HCT116 (cell line): Measurements from ENCODE around the gene C15orf39. TPM values are rescaled to one million over a fixed set of nuclear protein-coding genes. Genes with fewer than 3 reads are reported as not detected.

Source experiments
- ATAC-seq: fragments of 200-7000 bp; cut with Tn5 transposase; 2 replicates; pipeline ENCODE4 v1.9.1; 2020; ENCODE audit warnings: mild to moderate bottlenecking, moderate library complexity
- BruUV-seq: library from RNA; stranded (reverse); fragments of 400-500 nt; replicated peaks from 2 replicates; lab custom pipeline; 2021; lab: Mats Ljungman, UMichigan
- CTCF ChIA-PET: fragments of 300-600 bp; sonication (Branson Sonifier 250); formaldehyde crosslinking; loops from one replicate; lab custom pipeline; 2021; ENCODE audit warnings: antibody characterized with exemption; lab: Charles Lee
- POLR2A ChIA-PET: fragments of 300-600, 350-600 bp; sonication (Branson Sonifier 250); formaldehyde crosslinking; loops from one replicate; lab custom pipeline; 2021; ENCODE audit warnings: antibody characterized with exemption; lab: Charles Lee
- RAD21 ChIA-PET, 2 experiments: fragments of 300-600 bp; sonication (Branson Sonifier 250); formaldehyde crosslinking; loops; one replicate each; lab custom pipeline; 2023; ENCODE audit warnings: low total read pairs in 2 of 2; ENCODE audit not compliant: uncharacterized antibody in 2 of 2, unreplicated experiment in 2 of 2, low non-redundant PET in 1 of 2; lab: Charles Lee
- DNase-seq: peaks from one replicate; pipeline ENCODE4 v3.0.0-alpha.2; 2010; ENCODE audit warnings: low read depth, low spot score
- H2AFZ ChIP-seq: fragments of 200-600 bp; shearing (Covaris generic), sonication (generic); 2 replicates; pipeline ENCODE4 v1.6.1; 2017; ENCODE audit warnings: low read depth, mixed run types, mixed read lengths, antibody characterized with exemption, low read length; ENCODE audit not compliant: poor library complexity, severe bottlenecking
- H3K27ac ChIP-seq: 2 replicates; pipeline ENCODE4 v1.5.1; 2012; ENCODE audit warnings: low read depth, low read length
- H3K27me3 ChIP-seq: fragments of 200-600 bp; sonication (generic); 2 replicates; pipeline ENCODE4 v1.6.1; 2016; ENCODE audit warnings: mixed run types, low read length, mixed read lengths; ENCODE audit not compliant: insufficient read depth
- H3K36me3 ChIP-seq, 2 experiments: fragments of 200-500 bp in 1 of 2; fragments of 200-600 bp in 1 of 2; sonication (Bioruptor generic) in 1 of 2; sonication (generic) in 1 of 2; 2 replicates each; pipeline versions ENCODE4 v1.5.1 to v1.6.1; 2014 to 2016; ENCODE audit warnings: low read length in 2 of 2, inconsistent platforms in 1 of 2, mixed read lengths in 1 of 2, mixed run types in 1 of 2; ENCODE audit not compliant: insufficient read depth in 2 of 2, control insufficient read depth in 1 of 2
- H3K4me1 ChIP-seq, 2 experiments: fragments of 200-600 bp in 1 of 2; sonication (generic) in 1 of 2; 2 replicates each; pipeline versions ENCODE4 v1.5.1 to v1.6.1; 2012 to 2017; ENCODE audit warnings: low read length in 2 of 2, inconsistent platforms in 1 of 2, mild to moderate bottlenecking in 1 of 2, mixed read lengths in 1 of 2, mixed run types in 1 of 2, moderate library complexity in 1 of 2; ENCODE audit not compliant: insufficient read depth in 2 of 2, control insufficient read depth in 1 of 2
- H3K4me2 ChIP-seq: fragments of 200-600 bp; sonication (generic); 2 replicates; pipeline ENCODE4 v1.6.1; 2017; ENCODE audit warnings: mixed run types, low read length, mixed read lengths
- H3K4me3 ChIP-seq, 2 experiments: fragments of 200-600 bp in 1 of 2; sonication (generic) in 1 of 2; replicated peaks in 1 of 2; 2 replicates each; pipeline ENCODE4 v1.5.1; 2011 to 2016; ENCODE audit warnings: low read length in 2 of 2, control low read depth in 1 of 2, low read depth in 1 of 2, mild to moderate bottlenecking in 1 of 2, mixed read lengths in 1 of 2, mixed run types in 1 of 2
- H3K79me2 ChIP-seq: fragments of 200-600 bp; sonication (generic); 2 replicates; pipeline ENCODE4 v1.6.1; 2017; ENCODE audit warnings: mild to moderate bottlenecking, mixed run types, low read length, moderate library complexity, mixed read lengths; ENCODE audit not compliant: insufficient read depth
- H3K9ac ChIP-seq: fragments of 200-600 bp; sonication (generic); 2 replicates; pipeline ENCODE4 v1.6.1; 2016; ENCODE audit warnings: low read length, mixed read lengths
- H3K9me2 ChIP-seq: fragments of 200-600 bp; sonication (generic), shearing (Covaris generic); 2 replicates; pipeline ENCODE4 v1.6.1; 2017; ENCODE audit warnings: mixed run types, mild to moderate bottlenecking, moderate library complexity; ENCODE audit not compliant: insufficient read depth
- H3K9me3 ChIP-seq, 2 experiments: fragments of 200-500 bp in 1 of 2; fragments of 200-600 bp in 1 of 2; sonication (Bioruptor generic) in 1 of 2; sonication (generic) in 1 of 2; 2 replicates each; pipeline ENCODE4 v1.6.1; 2014 to 2017; ENCODE audit warnings: low read length in 2 of 2, mixed read lengths in 2 of 2, inconsistent platforms in 1 of 2, low read depth in 1 of 2, mild to moderate bottlenecking in 1 of 2, mixed run types in 1 of 2, moderate library complexity in 1 of 2; ENCODE audit not compliant: control insufficient read depth in 1 of 2, insufficient read depth in 1 of 2
- H4K20me1 ChIP-seq: fragments of 200-600 bp; sonication (generic), shearing (Covaris generic); 2 replicates; pipeline ENCODE4 v1.6.1; 2017; ENCODE audit warnings: mixed run types, mild to moderate bottlenecking, moderate library complexity; ENCODE audit not compliant: insufficient read depth
- EGR1 ChIP-seq: IDR thresholded peaks from 2 replicates; pipeline ENCODE4 v1.6.1; 2012; ENCODE audit warnings: low read depth
- ELF1 ChIP-seq: IDR thresholded peaks from 2 replicates; pipeline ENCODE4 v1.6.1; 2012; ENCODE audit warnings: low read depth, borderline replicate concordance
- EZH2 ChIP-seq: fragments of 200-600 bp; sonication (generic); IDR thresholded peaks from 2 replicates; pipeline ENCODE4 v1.6.1; 2017; ENCODE audit warnings: antibody characterized with exemption, mixed run types
- EZH2phosphoT487 ChIP-seq: fragments of 200-600 bp; IDR thresholded peaks from 2 replicates; pipeline ENCODE4 v1.6.1; 2018; ENCODE audit warnings: antibody characterized with exemption, borderline replicate concordance
- FOSL1 ChIP-seq: IDR thresholded peaks from 2 replicates; pipeline ENCODE4 v1.6.1; 2012; ENCODE audit warnings: low read depth
- JUND ChIP-seq: IDR thresholded peaks from 2 replicates; pipeline ENCODE4 v1.6.1; 2012
- POLR2A ChIP-seq: IDR thresholded peaks from 2 replicates; pipeline ENCODE4 v1.7.0; 2011; ENCODE audit warnings: borderline replicate concordance; ENCODE audit not compliant: insufficient read depth, insufficient read length; ENCODE audit errors: extremely low read depth
- POLR2AphosphoS5 ChIP-seq: IDR thresholded peaks from 2 replicates; pipeline ENCODE4 v1.6.1; 2011; ENCODE audit warnings: mild to moderate bottlenecking, low read depth, low read length, moderate library complexity
- RAD21 ChIP-seq: IDR thresholded peaks from 2 replicates; pipeline ENCODE4 v1.6.1; 2012; ENCODE audit warnings: low read depth, mild to moderate bottlenecking
- SIN3A ChIP-seq: IDR thresholded peaks from 2 replicates; pipeline ENCODE4 v1.6.1; 2012; ENCODE audit warnings: low read depth
- SP1 ChIP-seq: IDR thresholded peaks from 2 replicates; pipeline ENCODE4 v1.6.1; 2012; ENCODE audit warnings: low read depth
- SRF ChIP-seq: IDR thresholded peaks from 2 replicates; pipeline ENCODE4 v1.6.1; 2012; ENCODE audit warnings: low read depth
- YY1 ChIP-seq: IDR thresholded peaks from 2 replicates; pipeline ENCODE4 v1.6.1; 2011; ENCODE audit warnings: low read length, low read depth, moderate library complexity, mild to moderate bottlenecking; ENCODE audit not compliant: insufficient replicate concordance; ENCODE audit errors: extremely low read depth
- ZFX ChIP-seq: fragments of 450-650 bp; IDR thresholded peaks from 2 replicates; pipeline ENCODE4 v1.6.1; 2017
- ZNF274 ChIP-seq: fragments of 200-500 bp; sonication (Bioruptor generic); IDR thresholded peaks from 2 replicates; pipeline ENCODE4 v1.6.1; 2014; ENCODE audit warnings: mild to moderate bottlenecking, low read depth, low read length, inconsistent platforms
- intact Hi-C: fragments of 100-400 bp; cut with micrococcal nuclease; formaldehyde crosslinking; loops from 2 replicates; pipeline ENCODE4 v1.10.0; 2022
- total RNA-seq: library from RNA; stranded (reverse); gene quantifications from one replicate; pipeline ENCODE4 v1.2.1, GENCODE V29; 2021; ENCODE audit not compliant: unreplicated experiment
- TF ChIP-seq, protein P1 (sequence below), 3 experiments: fragments of 200-600 bp in 1 of 3; sonication (generic) in 1 of 3; IDR thresholded peaks in 2 of 3; conservative IDR thresholded peaks in 1 of 3; 2 replicates each; pipeline ENCODE4 v1.5.1; 2012 to 2017; ENCODE audit warnings: low read depth in 2 of 3, low read length in 2 of 3, antibody characterized with exemption in 1 of 3, borderline replicate concordance in 1 of 3, control low read depth in 1 of 3, mild to moderate bottlenecking in 1 of 3, mixed read lengths in 1 of 3, mixed run types in 1 of 3, moderate library complexity in 1 of 3; ENCODE audit not compliant: insufficient read depth in 1 of 3
- TF ChIP-seq, protein P2 (sequence below): IDR thresholded peaks from 2 replicates; pipeline ENCODE4 v1.6.1; 2012
- TF ChIP-seq, protein P3 (sequence below): IDR thresholded peaks from 2 replicates; pipeline ENCODE4 v1.6.1; 2012; ENCODE audit warnings: low read depth

The C15orf39 gene
- total RNA-seq, 1 experiment from 2014 or later = 29.3 TPM

DNA sequence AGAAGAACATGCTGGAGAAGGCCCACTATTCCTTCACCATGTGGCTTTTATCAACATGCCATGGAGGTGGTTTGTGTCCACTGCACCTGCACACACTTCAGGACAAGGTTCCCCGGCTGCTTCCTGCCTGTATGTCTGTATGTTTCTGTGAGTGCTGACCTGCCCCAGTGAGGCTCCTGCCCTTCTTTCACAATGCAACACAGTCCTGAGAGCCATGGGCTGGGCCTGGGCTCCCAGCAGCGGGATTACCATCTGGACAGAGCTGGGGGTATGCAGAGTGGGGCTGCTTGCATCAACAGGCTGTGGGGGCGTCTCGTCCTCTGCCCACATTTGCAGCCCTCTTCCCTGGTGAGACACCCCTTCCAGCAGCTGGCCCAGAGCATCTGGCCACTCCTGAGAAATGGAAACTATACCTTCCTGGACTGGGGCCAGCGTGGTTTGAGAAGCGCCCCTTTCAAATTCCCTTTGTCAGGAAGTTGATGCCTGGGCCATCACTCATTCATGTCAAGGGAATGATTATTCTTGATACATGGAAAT is 29.3 kb upstream of the C15orf39 start:
- no peak overlapping the region for H3K4me2 ChIP-seq
- DNase-seq (no peak), ATAC-seq (no peak)
- H3K79me2 ChIP-seq = no peaks in the 10 kb centered on the region
- intact Hi-C loops = no loop called here
- no peak overlapping the region for H3K9ac ChIP-seq
- H3K27me3 ChIP-seq = no peaks in the 10 kb centered on the region
- H2AFZ ChIP-seq = no peak overlapping the region
- ChIA-PET RAD21 (no interaction called here), POLR2A (no interaction called here), CTCF (no interaction called here)
- no peaks in the 10 kb centered on the region for H3K9me2 ChIP-seq
- no peaks in the 10 kb centered on the region for H4K20me1 ChIP-seq
- no TSS peak for BruUV-seq
- peaks cover 6 to 24% of the 10 kb centered on the region in 2 experiments for H3K4me1 ChIP-seq
- H3K9me3 ChIP-seq = no peaks in the 10 kb centered on the region
- H3K27ac ChIP-seq = no peak overlapping the region
- H3K36me3 ChIP-seq = no peaks in the 10 kb centered on the region
- no peak for TF ChIP-seq ELF1
- H3K4me3 ChIP-seq = no peak overlapping the region

DNA sequence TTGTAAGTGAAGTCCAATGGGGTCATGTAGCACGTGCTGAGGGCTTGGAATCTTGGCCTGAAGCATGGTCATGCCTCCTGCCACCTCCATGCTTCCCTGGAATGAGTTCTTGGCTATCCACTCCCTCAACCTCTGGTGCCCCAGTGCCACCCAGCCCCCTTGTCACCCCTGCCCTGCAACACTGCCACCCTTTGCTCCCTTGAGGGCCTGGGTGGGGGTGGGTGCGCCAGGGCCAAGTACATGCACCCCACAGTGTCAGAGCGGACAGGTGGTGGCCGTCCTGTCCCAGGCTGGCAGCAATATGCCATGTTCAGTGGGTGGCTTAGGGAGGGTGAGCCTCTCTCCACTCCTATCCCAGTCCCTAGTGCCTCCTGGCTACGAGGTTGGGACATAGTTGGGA is 27.6 kb upstream of the C15orf39 start:
- CTCF ChIA-PET = no interaction called here
- POLR2A ChIA-PET = no interaction called here
- no TSS peak for BruUV-seq
- no peaks in the 10 kb centered on the region for H3K79me2 ChIP-seq
- peaks cover 6 to 17% of the 10 kb centered on the region in 2 experiments for H3K4me1 ChIP-seq
- intact Hi-C loops = no loop called here
- H3K27ac ChIP-seq = no peak overlapping the region
- DNase-seq (no peak), ATAC-seq (no peak)
- H3K4me3 ChIP-seq = no peak overlapping the region
- no peak overlapping the region for H3K4me2 ChIP-seq
- TF ChIP-seq SIN3A (no peak), ZNF274 (no peak), ZFX (no peak), POLR2A (no peak), YY1 (no peak), JUND (no peak), EGR1 (no peak), RAD21 (no peak), FOSL1 (no peak), EZH2phosphoT487 (no peak), POLR2AphosphoS5 (no peak), SP1 (no peak), SRF (no peak), EZH2 (no peak)
- TF ChIP-seq, protein P1, sequence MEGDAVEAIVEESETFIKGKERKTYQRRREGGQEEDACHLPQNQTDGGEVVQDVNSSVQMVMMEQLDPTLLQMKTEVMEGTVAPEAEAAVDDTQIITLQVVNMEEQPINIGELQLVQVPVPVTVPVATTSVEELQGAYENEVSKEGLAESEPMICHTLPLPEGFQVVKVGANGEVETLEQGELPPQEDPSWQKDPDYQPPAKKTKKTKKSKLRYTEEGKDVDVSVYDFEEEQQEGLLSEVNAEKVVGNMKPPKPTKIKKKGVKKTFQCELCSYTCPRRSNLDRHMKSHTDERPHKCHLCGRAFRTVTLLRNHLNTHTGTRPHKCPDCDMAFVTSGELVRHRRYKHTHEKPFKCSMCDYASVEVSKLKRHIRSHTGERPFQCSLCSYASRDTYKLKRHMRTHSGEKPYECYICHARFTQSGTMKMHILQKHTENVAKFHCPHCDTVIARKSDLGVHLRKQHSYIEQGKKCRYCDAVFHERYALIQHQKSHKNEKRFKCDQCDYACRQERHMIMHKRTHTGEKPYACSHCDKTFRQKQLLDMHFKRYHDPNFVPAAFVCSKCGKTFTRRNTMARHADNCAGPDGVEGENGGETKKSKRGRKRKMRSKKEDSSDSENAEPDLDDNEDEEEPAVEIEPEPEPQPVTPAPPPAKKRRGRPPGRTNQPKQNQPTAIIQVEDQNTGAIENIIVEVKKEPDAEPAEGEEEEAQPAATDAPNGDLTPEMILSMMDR (IDR thresholded peaks at IDR 0.05 in 2 of 3, conservative IDR thresholded peaks at IDR 0.05 in 1 of 3; ENCODE audit: borderline replicate concordance in 1 of 3, insufficient read depth in 1 of 3, low read depth in 2 of 3, low read length in 2 of 3) = no peak
- TF ChIP-seq, protein P2, sequence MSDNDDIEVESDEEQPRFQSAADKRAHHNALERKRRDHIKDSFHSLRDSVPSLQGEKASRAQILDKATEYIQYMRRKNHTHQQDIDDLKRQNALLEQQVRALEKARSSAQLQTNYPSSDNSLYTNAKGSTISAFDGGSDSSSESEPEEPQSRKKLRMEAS = no peak
- TF ChIP-seq, protein P3, sequence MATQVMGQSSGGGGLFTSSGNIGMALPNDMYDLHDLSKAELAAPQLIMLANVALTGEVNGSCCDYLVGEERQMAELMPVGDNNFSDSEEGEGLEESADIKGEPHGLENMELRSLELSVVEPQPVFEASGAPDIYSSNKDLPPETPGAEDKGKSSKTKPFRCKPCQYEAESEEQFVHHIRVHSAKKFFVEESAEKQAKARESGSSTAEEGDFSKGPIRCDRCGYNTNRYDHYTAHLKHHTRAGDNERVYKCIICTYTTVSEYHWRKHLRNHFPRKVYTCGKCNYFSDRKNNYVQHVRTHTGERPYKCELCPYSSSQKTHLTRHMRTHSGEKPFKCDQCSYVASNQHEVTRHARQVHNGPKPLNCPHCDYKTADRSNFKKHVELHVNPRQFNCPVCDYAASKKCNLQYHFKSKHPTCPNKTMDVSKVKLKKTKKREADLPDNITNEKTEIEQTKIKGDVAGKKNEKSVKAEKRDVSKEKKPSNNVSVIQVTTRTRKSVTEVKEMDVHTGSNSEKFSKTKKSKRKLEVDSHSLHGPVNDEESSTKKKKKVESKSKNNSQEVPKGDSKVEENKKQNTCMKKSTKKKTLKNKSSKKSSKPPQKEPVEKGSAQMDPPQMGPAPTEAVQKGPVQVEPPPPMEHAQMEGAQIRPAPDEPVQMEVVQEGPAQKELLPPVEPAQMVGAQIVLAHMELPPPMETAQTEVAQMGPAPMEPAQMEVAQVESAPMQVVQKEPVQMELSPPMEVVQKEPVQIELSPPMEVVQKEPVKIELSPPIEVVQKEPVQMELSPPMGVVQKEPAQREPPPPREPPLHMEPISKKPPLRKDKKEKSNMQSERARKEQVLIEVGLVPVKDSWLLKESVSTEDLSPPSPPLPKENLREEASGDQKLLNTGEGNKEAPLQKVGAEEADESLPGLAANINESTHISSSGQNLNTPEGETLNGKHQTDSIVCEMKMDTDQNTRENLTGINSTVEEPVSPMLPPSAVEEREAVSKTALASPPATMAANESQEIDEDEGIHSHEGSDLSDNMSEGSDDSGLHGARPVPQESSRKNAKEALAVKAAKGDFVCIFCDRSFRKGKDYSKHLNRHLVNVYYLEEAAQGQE = no peak
- H3K36me3 ChIP-seq = no peaks in the 10 kb centered on the region
- H3K9me2 ChIP-seq = no peaks in the 10 kb centered on the region
- no peak overlapping the region for H2AFZ ChIP-seq
- no peaks in the 10 kb centered on the region for H4K20me1 ChIP-seq
- H3K9me3 ChIP-seq = no peaks in the 10 kb centered on the region
- H3K9ac ChIP-seq = no peak overlapping the region
- RAD21 ChIA-PET = interaction anchor here in 1 of 2 experiments (0.9 kb wide), 1 partner anchor 134 kb away, joined by 3 read pairs; no protein-coding TSS in a partner anchor
- H3K27me3 ChIP-seq = no peaks in the 10 kb centered on the region
